Osteocyte (in vitro differentiated cells): Measurements from ENCODE around the gene DCAF12. TPM values are rescaled to one million over a fixed set of nuclear protein-coding genes. Genes with fewer than 3 reads are reported as not detected.
"Not testable (repeated sequence)": the region's sequence is repeated elsewhere in the genome, so short reads cannot be mapped to it uniquely, and the experiment has no call there.

Experiments
- DNase-seq: peaks from one replicate; pipeline ENCODE4 v3.0.0; 2021; ENCODE audit warnings: mixed read lengths; ENCODE audit not compliant: unreplicated experiment; ENCODE audit errors: extremely low spot score
- H3K27ac Mint-ChIP-seq: one replicate; pipeline ENCODE4 v1.8.0; 2021; ENCODE audit warnings: mild to moderate bottlenecking, mixed read lengths; ENCODE audit not compliant: unreplicated experiment
- H3K27me3 Mint-ChIP-seq: one replicate; pipeline ENCODE4 v1.8.0; 2021; ENCODE audit warnings: mixed read lengths; ENCODE audit not compliant: unreplicated experiment
- H3K36me3 Mint-ChIP-seq: one replicate; pipeline ENCODE4 v1.8.0; 2021; ENCODE audit warnings: mixed read lengths; ENCODE audit not compliant: unreplicated experiment
- H3K4me1 Mint-ChIP-seq: one replicate; pipeline ENCODE4 v1.8.0; 2021; ENCODE audit warnings: mixed read lengths; ENCODE audit not compliant: unreplicated experiment
- H3K4me3 Mint-ChIP-seq: one replicate; pipeline ENCODE4 v1.8.0; 2021; ENCODE audit warnings: mild to moderate bottlenecking, moderate library complexity, mixed read lengths; ENCODE audit not compliant: unreplicated experiment
- H3K9me3 Mint-ChIP-seq: one replicate; pipeline ENCODE4 v1.8.0; 2021; ENCODE audit warnings: mixed read lengths; ENCODE audit not compliant: unreplicated experiment
- CTCF ChIP-seq: fragments of 200-600 bp; sonication (generic); IDR thresholded peaks from 2 replicates; pipeline ENCODE4 v1.5.0; 2021; ENCODE audit warnings: antibody characterized with exemption, mild to moderate bottlenecking, moderate library complexity
- total RNA-seq: library from RNA; stranded (reverse); gene quantifications from 2 replicates; pipeline ENCODE4 v1.2.1, GENCODE V29; 2021

The DCAF12 gene
- total RNA-seq, 1 donor from 2014 or later, result 33.9 TPM

- no peak for TF ChIP-seq CTCF
- Mint-ChIP-seq H3K36me3 (peaks cover 2% of the 10 kb centered on the region), H3K27ac (peak overlapping the region; percentile 100), H3K9me3 (no peaks in the 10 kb centered on the region), H3K27me3 (no peaks in the 10 kb centered on the region), H3K4me3 (peak overlapping the region; percentile 96), H3K4me1 (peaks cover 35% of the 10 kb centered on the region)
- peak; percentile 85 for DNase-seq
Measured at GRCh38 chr9:34047864-34048726, 78.4 kb downstream of the DCAF12 start.

GRCh38 chr9:34046784-34047379, 79.6 kb downstream of the DCAF12 start:
- Mint-ChIP-seq H3K27me3 (no peaks in the 10 kb centered on the region), H3K9me3 (no peaks in the 10 kb centered on the region), H3K4me3 (peak overlapping the region; percentile 96), H3K27ac (peak overlapping the region; percentile 77), H3K36me3 (peaks cover 2% of the 10 kb centered on the region), H3K4me1 (peaks cover 35% of the 10 kb centered on the region)
- DNase-seq, result no peak
- TF ChIP-seq CTCF, result no peak

- Mint-ChIP-seq H3K27me3 (no peaks in the 10 kb centered on the region), H3K27ac (peak overlapping the region; percentile 83), H3K36me3 (peaks cover 2% of the 10 kb centered on the region), H3K4me3 (peak overlapping the region; percentile 51), H3K9me3 (no peaks in the 10 kb centered on the region), H3K4me1 (peaks cover 35% of the 10 kb centered on the region)
- TF ChIP-seq CTCF, result no peak
- DNase-seq, result no peak
Measured at GRCh38 chr9:34045903-34046302, 80.6 kb downstream of the DCAF12 start.

- not testable (repeated sequence) for H3K9me3 Mint-ChIP-seq, H3K27me3 Mint-ChIP-seq, DNase-seq, H3K27ac Mint-ChIP-seq, H3K36me3 Mint-ChIP-seq, H3K4me3 Mint-ChIP-seq
- peaks cover 21% of the 10 kb centered on the region for H3K4me1 Mint-ChIP-seq
Measured at GRCh38 chr9:34042074-34042473, 84.4 kb downstream of the DCAF12 start.

GRCh38 chr9:34038851-34039250, 87.6 kb downstream of the DCAF12 start:
- not testable (repeated sequence) for H3K27me3 Mint-ChIP-seq, H3K36me3 Mint-ChIP-seq, H3K27ac Mint-ChIP-seq, DNase-seq, H3K9me3 Mint-ChIP-seq, H3K4me3 Mint-ChIP-seq
- H3K4me1 Mint-ChIP-seq, result peaks cover 26% of the 10 kb centered on the region

- H3K4me1 Mint-ChIP-seq, result peaks cover 36% of the 10 kb centered on the region
- DNase-seq, result no peak
- H3K27me3 Mint-ChIP-seq, result no peaks in the 10 kb centered on the region
- no peak overlapping the region for H3K27ac Mint-ChIP-seq
- H3K4me3 Mint-ChIP-seq, result no peak overlapping the region
- H3K36me3 Mint-ChIP-seq, result peaks cover 5% of the 10 kb centered on the region
- TF ChIP-seq CTCF, result no peak
- H3K9me3 Mint-ChIP-seq, result no peaks in the 10 kb centered on the region
Measured at GRCh38 chr9:34037626-34038025, 88.9 kb downstream of the DCAF12 start.
